ENCODE measurements around the gene SUFU. TPM values are rescaled to one million over a fixed set of nuclear protein-coding genes. Genes with fewer than 3 reads are reported as not detected.

The SUFU gene
- total RNA-seq, 1 donor from 2014 or later = 11.5 TPM

GRCh38 chr10:102656026-102656425 lies 152.3 kb downstream of the SUFU start:
- peaks cover 27% of the 10 kb centered on the region for H3K4me1 Mint-ChIP-seq
- H4K20me1 ChIP-seq (ENCODE audit: low read depth) = peaks cover 40% of the 10 kb centered on the region
- H3K4me1 ChIP-seq = peaks cover 22% of the 10 kb centered on the region
- H3K27me3 ChIP-seq = no peaks in the 10 kb centered on the region
- no peak for DNase-seq (ENCODE audit: low spot score)
- no peak overlapping the region for H3K9ac ChIP-seq
- no peak overlapping the region for H3K27ac ChIP-seq
- H3K4me3 ChIP-seq = no peak overlapping the region
- no peaks in the 10 kb centered on the region for H3K9me3 Mint-ChIP-seq
- H3K79me2 ChIP-seq (ENCODE audit: low read depth) = peaks cover 33% of the 10 kb centered on the region
- no peak overlapping the region for H3K27ac Mint-ChIP-seq
- no peaks in the 10 kb centered on the region for H3K9me3 ChIP-seq (ENCODE audit: low read depth)
- no peak overlapping the region for H3K4me3 Mint-ChIP-seq
- no peak overlapping the region for H3K4me2 ChIP-seq
- H3F3A ChIP-seq (ENCODE audit: low read depth) = peaks cover 21% of the 10 kb centered on the region
- peaks cover 27% of the 10 kb centered on the region for H3K36me3 Mint-ChIP-seq
- peaks cover 2% of the 10 kb centered on the region for H3K27me3 Mint-ChIP-seq (ENCODE audit: insufficient read depth, low read depth)
- no peak overlapping the region for H2AFZ ChIP-seq (replicated peaks)
- no peak for TF ChIP-seq EZH2 (IDR thresholded peaks at IDR 0.05)
- no peak for TF ChIP-seq CTCF (IDR thresholded peaks at IDR 0.05)
- no peak for TF ChIP-seq EZH2phosphoT487 (IDR thresholded peaks at IDR 0.05)
- H3K36me3 ChIP-seq = no peaks in the 10 kb centered on the region

- no peak overlapping the region for H3K27ac ChIP-seq
Measured at GRCh38 chr10:102656791-102657371, 153.1 kb downstream of the SUFU start.

GRCh38 chr10:102657451-102657850 lies 153.7 kb downstream of the SUFU start:
- Histone ChIP-seq H3K27ac (no peak overlapping the region), H3K27me3 (no peaks in the 10 kb centered on the region), H3K4me2 (no peak overlapping the region), H3F3A (ENCODE audit: low read depth) (peaks cover 21% of the 10 kb centered on the region), H3K9ac (no peak overlapping the region), H2AFZ (replicated peaks) (no peak overlapping the region), H3K79me2 (ENCODE audit: low read depth) (peaks cover 19% of the 10 kb centered on the region), H3K4me1 (peaks cover 14% of the 10 kb centered on the region), H3K36me3 (no peaks in the 10 kb centered on the region), H3K4me3 (no peak overlapping the region), H3K9me3 (ENCODE audit: low read depth) (no peaks in the 10 kb centered on the region), H4K20me1 (ENCODE audit: low read depth) (peaks cover 26% of the 10 kb centered on the region)
- TF ChIP-seq EZH2 (IDR thresholded peaks at IDR 0.05) (no peak), EZH2phosphoT487 (IDR thresholded peaks at IDR 0.05) (no peak), CTCF (IDR thresholded peaks at IDR 0.05) (no peak)
- Mint-ChIP-seq H3K27me3 (ENCODE audit: insufficient read depth, low read depth) (peaks cover 5% of the 10 kb centered on the region), H3K4me1 (peaks cover 24% of the 10 kb centered on the region), H3K36me3 (peaks cover 27% of the 10 kb centered on the region), H3K9me3 (no peaks in the 10 kb centered on the region), H3K27ac (no peak overlapping the region), H3K4me3 (no peak overlapping the region)
- no peak for DNase-seq (ENCODE audit: low spot score)

More at GRCh38 chr10:102656791-102657371, 153.1 kb downstream of the SUFU start:
- H3K4me3 ChIP-seq = no peak overlapping the region
- Mint-ChIP-seq H3K9me3 (no peaks in the 10 kb centered on the region), H3K27me3 (ENCODE audit: insufficient read depth, low read depth) (peaks cover 5% of the 10 kb centered on the region), H3K4me3 (no peak overlapping the region), H3K36me3 (peaks cover 27% of the 10 kb centered on the region), H3K27ac (no peak overlapping the region), H3K4me1 (peaks cover 28% of the 10 kb centered on the region)
- no peak for DNase-seq (ENCODE audit: low spot score)
- H3K4me2 ChIP-seq = no peak overlapping the region
- no peaks in the 10 kb centered on the region for H3K36me3 ChIP-seq
- H3K4me1 ChIP-seq = peaks cover 19% of the 10 kb centered on the region
- peaks cover 32% of the 10 kb centered on the region for H4K20me1 ChIP-seq (ENCODE audit: low read depth)
- peaks cover 24% of the 10 kb centered on the region for H3K79me2 ChIP-seq (ENCODE audit: low read depth)
- H3K27me3 ChIP-seq = no peaks in the 10 kb centered on the region
- H2AFZ ChIP-seq (replicated peaks) = no peak overlapping the region
- no peaks in the 10 kb centered on the region for H3K9me3 ChIP-seq (ENCODE audit: low read depth)
- no peak overlapping the region for H3K9ac ChIP-seq
- TF ChIP-seq CTCF (IDR thresholded peaks at IDR 0.05) (no peak), EZH2phosphoT487 (IDR thresholded peaks at IDR 0.05) (no peak), EZH2 (IDR thresholded peaks at IDR 0.05) (no peak)
- H3F3A ChIP-seq (ENCODE audit: low read depth) = peaks cover 21% of the 10 kb centered on the region
